Measurements from ENCODE around the gene AMY2A.
"Not testable (repeated sequence)": the region's sequence is repeated elsewhere in the genome, so short reads cannot be mapped to it uniquely, and the experiment has no call there.

DNA sequence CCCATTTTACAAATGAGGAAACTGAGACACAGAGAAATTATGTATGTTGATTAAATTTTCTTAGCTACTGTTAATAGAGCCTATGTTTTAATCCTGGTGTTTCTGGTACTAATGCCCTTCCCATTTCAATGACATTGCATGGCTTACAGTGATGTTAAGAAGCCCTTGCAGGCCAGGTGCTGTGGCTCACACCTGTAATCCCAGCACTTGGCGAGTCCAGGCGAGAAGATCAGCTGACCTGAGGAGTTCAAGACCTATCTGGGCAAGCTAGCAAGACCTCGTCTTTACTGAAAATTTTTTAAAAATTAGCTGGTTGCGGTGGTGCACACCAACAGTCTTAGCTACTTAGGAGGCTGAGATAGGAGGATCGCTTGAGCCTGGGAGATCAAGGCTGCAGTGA is 40.4 kb upstream of the AMY2A start:
- TF ChIP-seq CTCF (conservative IDR thresholded peaks at IDR 0.05; ENCODE audit: low read depth in 2 of 2); POLR2AphosphoS5 (IDR thresholded peaks at IDR 0.05; ENCODE audit: low read depth); EZH2 (IDR thresholded peaks at IDR 0.05; ENCODE audit: low read depth, unreplicated experiment); EZH2phosphoT487 (IDR thresholded peaks at IDR 0.05; ENCODE audit: unreplicated experiment); CREB1 (CRISPR knock-in tag; IDR thresholded peaks at IDR 0.05; ENCODE audit: low read depth); REST (IDR thresholded peaks at IDR 0.05; ENCODE audit: unreplicated experiment); JUNB (IDR thresholded peaks at IDR 0.05; ENCODE audit: unreplicated experiment); NANOG (IDR thresholded peaks at IDR 0.05; ENCODE audit: borderline replicate concordance): not testable (repeated sequence)
- TF ChIP-seq, protein P1, sequence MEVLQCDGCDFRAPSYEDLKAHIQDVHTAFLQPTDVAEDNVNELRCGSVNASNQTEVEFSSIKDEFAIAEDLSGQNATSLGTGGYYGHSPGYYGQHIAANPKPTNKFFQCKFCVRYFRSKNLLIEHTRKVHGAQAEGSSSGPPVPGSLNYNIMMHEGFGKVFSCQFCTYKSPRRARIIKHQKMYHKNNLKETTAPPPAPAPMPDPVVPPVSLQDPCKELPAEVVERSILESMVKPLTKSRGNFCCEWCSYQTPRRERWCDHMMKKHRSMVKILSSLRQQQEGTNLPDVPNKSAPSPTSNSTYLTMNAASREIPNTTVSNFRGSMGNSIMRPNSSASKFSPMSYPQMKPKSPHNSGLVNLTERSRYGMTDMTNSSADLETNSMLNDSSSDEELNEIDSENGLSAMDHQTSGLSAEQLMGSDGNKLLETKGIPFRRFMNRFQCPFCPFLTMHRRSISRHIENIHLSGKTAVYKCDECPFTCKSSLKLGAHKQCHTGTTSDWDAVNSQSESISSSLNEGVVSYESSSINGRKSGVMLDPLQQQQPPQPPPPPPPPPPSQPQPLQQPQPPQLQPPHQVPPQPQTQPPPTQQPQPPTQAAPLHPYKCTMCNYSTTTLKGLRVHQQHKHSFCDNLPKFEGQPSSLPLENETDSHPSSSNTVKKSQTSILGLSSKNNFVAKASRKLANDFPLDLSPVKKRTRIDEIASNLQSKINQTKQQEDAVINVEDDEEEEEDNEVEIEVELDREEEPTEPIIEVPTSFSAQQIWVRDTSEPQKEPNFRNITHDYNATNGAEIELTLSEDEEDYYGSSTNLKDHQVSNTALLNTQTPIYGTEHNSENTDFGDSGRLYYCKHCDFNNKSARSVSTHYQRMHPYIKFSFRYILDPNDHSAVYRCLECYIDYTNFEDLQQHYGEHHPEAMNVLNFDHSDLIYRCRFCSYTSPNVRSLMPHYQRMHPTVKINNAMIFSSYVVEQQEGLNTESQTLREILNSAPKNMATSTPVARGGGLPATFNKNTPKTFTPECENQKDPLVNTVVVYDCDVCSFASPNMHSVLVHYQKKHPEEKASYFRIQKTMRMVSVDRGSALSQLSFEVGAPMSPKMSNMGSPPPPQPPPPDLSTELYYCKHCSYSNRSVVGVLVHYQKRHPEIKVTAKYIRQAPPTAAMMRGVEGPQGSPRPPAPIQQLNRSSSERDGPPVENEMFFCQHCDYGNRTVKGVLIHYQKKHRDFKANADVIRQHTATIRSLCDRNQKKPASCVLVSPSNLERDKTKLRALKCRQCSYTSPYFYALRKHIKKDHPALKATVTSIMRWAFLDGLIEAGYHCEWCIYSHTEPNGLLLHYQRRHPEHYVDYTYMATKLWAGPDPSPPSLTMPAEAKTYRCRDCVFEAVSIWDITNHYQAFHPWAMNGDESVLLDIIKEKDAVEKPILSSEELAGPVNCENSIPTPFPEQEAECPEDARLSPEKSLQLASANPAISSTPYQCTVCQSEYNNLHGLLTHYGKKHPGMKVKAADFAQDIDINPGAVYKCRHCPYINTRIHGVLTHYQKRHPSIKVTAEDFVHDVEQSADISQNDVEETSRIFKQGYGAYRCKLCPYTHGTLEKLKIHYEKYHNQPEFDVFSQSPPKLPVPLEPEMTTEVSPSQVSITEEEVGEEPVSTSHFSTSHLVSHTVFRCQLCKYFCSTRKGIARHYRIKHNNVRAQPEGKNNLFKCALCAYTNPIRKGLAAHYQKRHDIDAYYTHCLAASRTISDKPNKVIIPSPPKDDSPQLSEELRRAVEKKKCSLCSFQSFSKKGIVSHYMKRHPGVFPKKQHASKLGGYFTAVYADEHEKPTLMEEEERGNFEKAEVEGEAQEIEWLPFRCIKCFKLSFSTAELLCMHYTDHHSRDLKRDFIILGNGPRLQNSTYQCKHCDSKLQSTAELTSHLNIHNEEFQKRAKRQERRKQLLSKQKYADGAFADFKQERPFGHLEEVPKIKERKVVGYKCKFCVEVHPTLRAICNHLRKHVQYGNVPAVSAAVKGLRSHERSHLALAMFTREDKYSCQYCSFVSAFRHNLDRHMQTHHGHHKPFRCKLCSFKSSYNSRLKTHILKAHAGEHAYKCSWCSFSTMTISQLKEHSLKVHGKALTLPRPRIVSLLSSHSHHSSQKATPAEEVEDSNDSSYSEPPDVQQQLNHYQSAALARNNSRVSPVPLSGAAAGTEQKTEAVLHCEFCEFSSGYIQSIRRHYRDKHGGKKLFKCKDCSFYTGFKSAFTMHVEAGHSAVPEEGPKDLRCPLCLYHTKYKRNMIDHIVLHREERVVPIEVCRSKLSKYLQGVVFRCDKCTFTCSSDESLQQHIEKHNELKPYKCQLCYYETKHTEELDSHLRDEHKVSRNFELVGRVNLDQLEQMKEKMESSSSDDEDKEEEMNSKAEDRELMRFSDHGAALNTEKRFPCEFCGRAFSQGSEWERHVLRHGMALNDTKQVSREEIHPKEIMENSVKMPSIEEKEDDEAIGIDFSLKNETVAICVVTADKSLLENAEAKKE (CRISPR knock-in tag; IDR thresholded peaks at IDR 0.05) = not testable (repeated sequence)
